Measurements from ENCODE around the gene CDPF1. TPM values are rescaled to one million over a fixed set of nuclear protein-coding genes. Genes with fewer than 3 reads are reported as not detected.

CDPF1 gene
- total RNA-seq, 1 donor from 2014 or later = 5.7 TPM

- Histone ChIP-seq H3K36me3 (ENCODE audit: insufficient read depth, low read length) (no peaks in the 10 kb centered on the region), H3K27ac (ENCODE audit: low read depth, low read length) (no peak overlapping the region), H3K9me3 (ENCODE audit: insufficient read depth, low read depth, low read length) (no peaks in the 10 kb centered on the region), H3K79me2 (ENCODE audit: insufficient read depth, low read length) (no peaks in the 10 kb centered on the region), H2AFZ (ENCODE audit: low read depth, low read length) (no peak overlapping the region), H3K4me1 (ENCODE audit: insufficient read depth, low read length) (no peaks in the 10 kb centered on the region), H3K9ac (ENCODE audit: low read length) (no peak overlapping the region), H3K4me2 (ENCODE audit: low read length) (no peak overlapping the region), H3K4me3 (ENCODE audit: insufficient read depth, low read depth, low read length) (no peak overlapping the region), H3K27me3 (ENCODE audit: insufficient read depth, low read length) (no peaks in the 10 kb centered on the region), H4K20me1 (ENCODE audit: insufficient read depth, low read length) (no peaks in the 10 kb centered on the region)
- TF ChIP-seq EZH2 (IDR thresholded peaks at IDR 0.05; ENCODE audit: insufficient read depth, low read length) (no peak), CTCF (IDR thresholded peaks at IDR 0.05; ENCODE audit: insufficient read depth, low read depth, low read length) (no peak)
- H3K4me3 Mint-ChIP-seq (ENCODE audit: unreplicated experiment) = peak overlapping the region; percentile 16
- peaks cover 3% of the 10 kb centered on the region for H3K9me3 Mint-ChIP-seq (ENCODE audit: unreplicated experiment)
- H3K36me3 Mint-ChIP-seq (ENCODE audit: low read depth, unreplicated experiment) = peaks cover 5% of the 10 kb centered on the region
- FAIRE-seq = no peak
- H3K27ac Mint-ChIP-seq (ENCODE audit: unreplicated experiment) = no peak overlapping the region
- peaks cover 6% of the 10 kb centered on the region for H3K4me1 Mint-ChIP-seq (ENCODE audit: low read depth, unreplicated experiment)
- H3K27me3 Mint-ChIP-seq (ENCODE audit: low read depth, unreplicated experiment) = no peaks in the 10 kb centered on the region
- DNase-seq (ENCODE audit: low read depth) = no peak
Observed at GRCh38 chr22:46196278-46196677, 53.8 kb downstream of the CDPF1 start.

GRCh38 chr22:46195487-46196165, 54.5 kb downstream of the CDPF1 start:
- no peak overlapping the region for H2AFZ ChIP-seq (ENCODE audit: low read depth, low read length)
- H4K20me1 ChIP-seq (ENCODE audit: insufficient read depth, low read length) = no peaks in the 10 kb centered on the region
- no peaks in the 10 kb centered on the region for H3K36me3 ChIP-seq (ENCODE audit: insufficient read depth, low read length)
- Mint-ChIP-seq H3K4me1 (ENCODE audit: low read depth, unreplicated experiment) (peaks cover 5% of the 10 kb centered on the region), H3K36me3 (ENCODE audit: low read depth, unreplicated experiment) (peaks cover 5% of the 10 kb centered on the region), H3K4me3 (ENCODE audit: unreplicated experiment) (no peak overlapping the region), H3K27me3 (ENCODE audit: low read depth, unreplicated experiment) (no peaks in the 10 kb centered on the region), H3K9me3 (ENCODE audit: unreplicated experiment) (peaks cover 3% of the 10 kb centered on the region), H3K27ac (ENCODE audit: unreplicated experiment) (no peak overlapping the region)
- no peak for TF ChIP-seq EZH2 (IDR thresholded peaks at IDR 0.05; ENCODE audit: insufficient read depth, low read length)
- no peak for TF ChIP-seq CTCF (IDR thresholded peaks at IDR 0.05; ENCODE audit: insufficient read depth, low read depth, low read length)
- no peaks in the 10 kb centered on the region for H3K9me3 ChIP-seq (ENCODE audit: insufficient read depth, low read depth, low read length)
- no peak overlapping the region for H3K9ac ChIP-seq (ENCODE audit: low read length)
- FAIRE-seq = no peak
- H3K4me2 ChIP-seq (ENCODE audit: low read length) = no peak overlapping the region
- no peak overlapping the region for H3K4me3 ChIP-seq (ENCODE audit: insufficient read depth, low read depth, low read length)
- DNase-seq (ENCODE audit: low read depth) = no peak
- no peaks in the 10 kb centered on the region for H3K79me2 ChIP-seq (ENCODE audit: insufficient read depth, low read length)
- no peaks in the 10 kb centered on the region for H3K27me3 ChIP-seq (ENCODE audit: insufficient read depth, low read length)
- H3K27ac ChIP-seq (ENCODE audit: low read depth, low read length) = no peak overlapping the region
- no peaks in the 10 kb centered on the region for H3K4me1 ChIP-seq (ENCODE audit: insufficient read depth, low read length)

Other genes starting within 250 kb of the CDPF1 start
- 8.4 and 9.6 TPM in 2 replicates for gene PPARA, start 99.8 kb downstream of the CDPF1 start, total RNA-seq
- gene PKDREJ, start 13.1 kb upstream of the CDPF1 start, total RNA-seq = not detected in 2 replicates
- 15.0 and 16.1 TPM in 2 replicates for gene TTC38, start 17.7 kb upstream of the CDPF1 start, total RNA-seq
- gene GTSE1, start 46.6 kb upstream of the CDPF1 start, total RNA-seq = 2.4 and 4.1 TPM in 2 replicates
- 29.6 and 33.4 TPM in 2 replicates for gene TRMU, start 85.4 kb upstream of the CDPF1 start, total RNA-seq